ENCODE results near the gene DHODH.

DNA sequence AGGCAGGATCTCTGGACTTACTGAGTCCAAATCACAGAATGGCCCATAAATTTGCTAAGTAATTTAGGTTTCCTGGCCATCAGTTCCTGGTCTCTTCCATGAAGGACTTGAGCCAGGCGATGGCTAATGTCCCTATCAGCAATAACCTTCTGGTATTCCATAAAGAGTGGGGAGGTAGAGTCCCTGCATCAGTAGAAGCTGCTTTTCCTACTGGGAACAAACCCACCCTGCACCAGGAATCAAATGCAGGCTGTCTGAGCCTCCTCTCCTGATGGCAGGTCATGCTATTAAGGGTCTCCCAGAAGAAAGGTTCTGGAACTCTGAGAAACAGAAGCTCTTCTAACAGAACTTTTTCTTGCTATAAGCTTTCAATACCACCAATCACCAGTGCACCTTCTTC, 53.0 kb downstream of the DHODH start:
- TF ChIP-seq POLR2A (IDR thresholded peaks at IDR 0.05): no peak
- TF ChIP-seq CTCF (IDR thresholded peaks at IDR 0.05): no peak
- TF ChIP-seq EP300 (IDR thresholded peaks at IDR 0.05): no peak

Data from gastroesophageal sphincter (tissue), 3 donors.